ENCODE measurements around the gene VTI1A. TPM values are rescaled to one million over a fixed set of nuclear protein-coding genes. Genes with fewer than 3 reads are reported as not detected.

VTI1A gene
- total and polyA plus RNA-seq, 7 donors = 10.8 to 80.3 (median 36.8) TPM

- Histone ChIP-seq H3K4me3 (no peak overlapping the region), H3K27me3 (no peaks in the 10 kb centered on the region), H3K4me1 (no peaks in the 10 kb centered on the region), H3K9me3 (no peaks in the 10 kb centered on the region), H3K27ac (no peak overlapping the region), H3K36me3 (peaks cover 0 to 2% (median 0%) of the 10 kb centered on the region in 4 donors)
- TF ChIP-seq POLR2AphosphoS5 (IDR thresholded peaks at IDR 0.05) (no peak), EP300 (IDR thresholded peaks at IDR 0.05) (no peak), POLR2A (IDR thresholded peaks at IDR 0.05) (no peak)
- TF ChIP-seq, protein P1, sequence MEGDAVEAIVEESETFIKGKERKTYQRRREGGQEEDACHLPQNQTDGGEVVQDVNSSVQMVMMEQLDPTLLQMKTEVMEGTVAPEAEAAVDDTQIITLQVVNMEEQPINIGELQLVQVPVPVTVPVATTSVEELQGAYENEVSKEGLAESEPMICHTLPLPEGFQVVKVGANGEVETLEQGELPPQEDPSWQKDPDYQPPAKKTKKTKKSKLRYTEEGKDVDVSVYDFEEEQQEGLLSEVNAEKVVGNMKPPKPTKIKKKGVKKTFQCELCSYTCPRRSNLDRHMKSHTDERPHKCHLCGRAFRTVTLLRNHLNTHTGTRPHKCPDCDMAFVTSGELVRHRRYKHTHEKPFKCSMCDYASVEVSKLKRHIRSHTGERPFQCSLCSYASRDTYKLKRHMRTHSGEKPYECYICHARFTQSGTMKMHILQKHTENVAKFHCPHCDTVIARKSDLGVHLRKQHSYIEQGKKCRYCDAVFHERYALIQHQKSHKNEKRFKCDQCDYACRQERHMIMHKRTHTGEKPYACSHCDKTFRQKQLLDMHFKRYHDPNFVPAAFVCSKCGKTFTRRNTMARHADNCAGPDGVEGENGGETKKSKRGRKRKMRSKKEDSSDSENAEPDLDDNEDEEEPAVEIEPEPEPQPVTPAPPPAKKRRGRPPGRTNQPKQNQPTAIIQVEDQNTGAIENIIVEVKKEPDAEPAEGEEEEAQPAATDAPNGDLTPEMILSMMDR (IDR thresholded peaks at IDR 0.05) = no peak
- DNase-seq = no peak
- intact Hi-C loops (cut with DNase I) = no loop called here
- WGBS, 2 donors = 91 to 94% methylated on average over 6 of the region's 6 CpGs
Measured at GRCh38 chr10:112663234-112664125, 216.5 kb downstream of the VTI1A start.

- TF ChIP-seq POLR2AphosphoS5 (IDR thresholded peaks at IDR 0.05) (no peak), POLR2A (IDR thresholded peaks at IDR 0.05) (no peak), EP300 (IDR thresholded peaks at IDR 0.05) (no peak)
- TF ChIP-seq, protein P1 (IDR thresholded peaks at IDR 0.05) = no peak
- Histone ChIP-seq H3K9me3 (no peaks in the 10 kb centered on the region), H3K4me1 (no peaks in the 10 kb centered on the region), H3K27ac (no peak overlapping the region), H3K27me3 (no peaks in the 10 kb centered on the region), H3K4me3 (no peak overlapping the region), H3K36me3 (peaks cover 0 to 11% (median 0%) of the 10 kb centered on the region in 4 donors)
- no peak for DNase-seq
- intact Hi-C loops (cut with DNase I) = no loop called here
Measured at GRCh38 chr10:112666094-112666493, 219.1 kb downstream of the VTI1A start.

- TF ChIP-seq, protein P1 (IDR thresholded peaks at IDR 0.05) = no peak
- TF ChIP-seq POLR2AphosphoS5 (IDR thresholded peaks at IDR 0.05) (no peak), POLR2A (IDR thresholded peaks at IDR 0.05) (no peak), EP300 (IDR thresholded peaks at IDR 0.05) (no peak)
- Histone ChIP-seq H3K4me1 (no peaks in the 10 kb centered on the region), H3K4me3 (no peak overlapping the region), H3K27me3 (no peaks in the 10 kb centered on the region), H3K9me3 (no peaks in the 10 kb centered on the region), H3K36me3 (peaks cover 0 to 11% (median 0%) of the 10 kb centered on the region in 4 donors), H3K27ac (no peak overlapping the region)
- no peak for DNase-seq
- intact Hi-C loops (cut with DNase I) = no loop called here
- WGBS, 2 donors = 97% methylated on average over 4 of the region's 4 CpGs
Measured at GRCh38 chr10:112669989-112670388, 223.0 kb downstream of the VTI1A start.

DNA sequence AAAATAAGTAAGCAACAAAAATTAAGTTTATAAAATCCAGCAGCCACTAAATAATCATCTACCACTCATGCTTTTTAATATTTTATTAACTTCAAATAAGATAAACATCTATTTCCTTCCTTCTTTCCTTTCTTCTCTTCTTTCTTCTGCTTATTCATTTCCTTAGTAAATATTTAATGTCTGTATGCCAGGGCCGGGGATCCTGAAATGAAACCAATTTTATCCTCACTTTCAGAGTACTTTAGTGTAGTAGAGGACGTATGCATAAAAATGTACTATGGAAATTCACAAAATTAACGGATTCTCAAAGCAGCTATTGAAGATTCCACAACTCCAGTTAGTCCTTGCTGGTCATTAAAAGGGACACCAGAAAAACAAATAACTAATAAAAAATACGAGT, 224.7 kb downstream of the VTI1A start:
- H3K36me3 ChIP-seq = peaks cover 0 to 11% (median 0%) of the 10 kb centered on the region in 4 donors
- 83 to 87% methylated on average over 4 of the region's 4 CpGs for WGBS, 2 donors
- no peaks in the 10 kb centered on the region for H3K4me1 ChIP-seq
- no peaks in the 10 kb centered on the region for H3K27me3 ChIP-seq
- no peak overlapping the region for H3K27ac ChIP-seq
- TF ChIP-seq EP300 (IDR thresholded peaks at IDR 0.05) (no peak), POLR2A (IDR thresholded peaks at IDR 0.05) (no peak), POLR2AphosphoS5 (IDR thresholded peaks at IDR 0.05) (no peak)
- TF ChIP-seq, protein P1 (IDR thresholded peaks at IDR 0.05) = no peak
- no peak for DNase-seq
- intact Hi-C loops (cut with DNase I) = no loop called here
- H3K9me3 ChIP-seq = no peaks in the 10 kb centered on the region
- H3K4me3 ChIP-seq = no peak overlapping the region

Measured in sigmoid colon (tissue), 7 donors.